NCI-H1694 treated with DMSO at 0.1 percent for 48 hours (cell line): ENCODE results near the gene PRKAB1.
"Not testable (repeated sequence)": the region's sequence is repeated elsewhere in the genome, so short reads cannot be mapped to it uniquely, and the experiment has no call there.

Experiments used
- DNase-seq: peaks from one replicate; lab custom pipeline; 2025; lab: John Stamatoyannopoulos, UW

Gene PRKAB1

GRCh38 chr12:119684711-119685369, 16.9 kb downstream of the PRKAB1 start:
- DNase-seq = no peak

GRCh38 chr12:119685375-119685774, 17.4 kb downstream of the PRKAB1 start:
- DNase-seq = no peak

GRCh38 chr12:119686355-119686754, 18.4 kb downstream of the PRKAB1 start:
- no peak for DNase-seq

GRCh38 chr12:119686776-119687175, 18.8 kb downstream of the PRKAB1 start:
- no peak for DNase-seq

GRCh38 chr12:119687406-119687805, 19.5 kb downstream of the PRKAB1 start:
- DNase-seq = no peak

DNA sequence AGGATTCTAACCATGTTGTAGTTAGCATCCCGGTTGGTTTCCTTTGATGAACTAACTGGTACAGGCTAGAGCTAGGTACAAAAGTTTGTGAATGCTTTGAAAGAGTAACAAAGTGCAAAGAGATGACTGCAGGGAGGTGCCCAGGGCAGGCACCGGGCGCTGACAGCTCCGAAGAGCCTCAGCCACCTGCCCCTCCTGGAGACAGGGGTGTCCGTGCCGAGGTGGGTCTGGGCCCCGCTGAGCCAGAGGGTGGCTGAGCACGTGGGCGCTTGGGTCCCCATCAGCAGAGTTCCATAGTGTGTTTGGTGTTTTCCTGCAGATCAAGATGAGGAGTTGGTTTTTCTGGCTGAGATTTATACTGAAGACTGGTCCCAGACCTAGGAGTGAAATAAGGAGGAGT, 19.9 kb downstream of the PRKAB1 start:
- no peak for DNase-seq

- DNase-seq = no peak
Observed at GRCh38 chr12:119689935-119690500, 22.1 kb downstream of the PRKAB1 start.

GRCh38 chr12:119691202-119691810, 23.4 kb downstream of the PRKAB1 start:
- DNase-seq = no peak

- peak; percentile 90 for DNase-seq
Observed at GRCh38 chr12:119692410-119692809, 24.5 kb downstream of the PRKAB1 start.

DNA sequence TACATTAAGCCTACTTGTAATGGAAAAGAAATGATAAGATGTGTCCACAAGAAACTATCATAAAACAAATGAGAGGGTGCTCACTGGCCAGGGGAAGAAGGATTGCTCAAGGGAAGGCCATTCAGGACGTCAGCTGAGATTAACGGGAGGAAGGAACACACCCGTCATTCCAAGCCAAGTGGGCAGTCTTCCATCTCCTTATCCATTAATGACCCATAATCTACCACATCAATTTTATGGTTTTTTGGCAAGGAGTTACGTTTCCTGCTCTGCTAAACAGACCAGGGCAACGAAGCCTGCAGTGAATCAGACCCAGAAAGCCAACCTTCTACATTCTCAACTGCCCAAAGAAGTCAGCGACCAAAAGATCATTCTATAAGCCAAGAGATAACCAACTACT, 25.1 kb downstream of the PRKAB1 start:
- no peak for DNase-seq

DNA sequence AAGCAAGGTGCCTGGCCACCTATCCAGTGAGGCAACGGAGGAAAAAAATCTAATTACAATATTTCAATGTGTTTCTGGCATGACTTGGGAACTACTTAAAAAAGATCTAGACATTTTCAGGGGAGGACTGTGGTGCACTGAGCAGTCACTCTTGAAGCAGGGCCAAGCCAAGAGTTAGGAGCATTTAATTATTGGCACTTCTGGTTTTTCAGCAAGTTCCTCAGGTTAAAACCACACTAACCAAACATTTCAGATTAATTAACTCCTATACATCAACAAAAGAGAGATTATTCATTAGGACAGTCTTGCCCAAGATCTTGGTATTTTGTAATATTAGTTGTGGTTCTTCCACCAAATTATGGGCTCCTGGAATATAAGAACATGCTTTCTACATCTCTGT, 25.6 kb downstream of the PRKAB1 start:
- no peak for DNase-seq

- no peak for DNase-seq
Observed at GRCh38 chr12:119694111-119694510, 26.2 kb downstream of the PRKAB1 start.

DNA sequence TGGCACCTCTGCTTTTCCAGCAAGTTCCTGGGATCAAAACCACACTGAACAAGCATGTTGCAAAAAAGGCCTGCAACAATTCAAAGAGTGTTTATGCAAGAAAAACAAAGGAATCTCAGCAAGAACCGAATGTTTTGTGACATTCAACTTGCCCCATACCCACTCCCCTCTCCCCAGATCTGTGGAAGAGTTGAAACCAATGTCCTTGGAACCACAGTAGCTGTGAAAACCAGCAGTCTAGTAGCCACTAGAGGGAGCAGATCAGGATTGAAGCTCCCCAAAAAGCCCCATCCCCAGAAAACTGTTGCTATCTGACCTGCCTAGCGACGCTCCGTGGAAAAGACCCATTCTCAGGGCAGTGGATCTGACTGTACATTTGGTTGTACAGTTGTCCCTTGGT, 27.1 kb downstream of the PRKAB1 start:
- DNase-seq = no peak

GRCh38 chr12:119696943-119697342, 29.0 kb downstream of the PRKAB1 start:
- no peak for DNase-seq

DNA sequence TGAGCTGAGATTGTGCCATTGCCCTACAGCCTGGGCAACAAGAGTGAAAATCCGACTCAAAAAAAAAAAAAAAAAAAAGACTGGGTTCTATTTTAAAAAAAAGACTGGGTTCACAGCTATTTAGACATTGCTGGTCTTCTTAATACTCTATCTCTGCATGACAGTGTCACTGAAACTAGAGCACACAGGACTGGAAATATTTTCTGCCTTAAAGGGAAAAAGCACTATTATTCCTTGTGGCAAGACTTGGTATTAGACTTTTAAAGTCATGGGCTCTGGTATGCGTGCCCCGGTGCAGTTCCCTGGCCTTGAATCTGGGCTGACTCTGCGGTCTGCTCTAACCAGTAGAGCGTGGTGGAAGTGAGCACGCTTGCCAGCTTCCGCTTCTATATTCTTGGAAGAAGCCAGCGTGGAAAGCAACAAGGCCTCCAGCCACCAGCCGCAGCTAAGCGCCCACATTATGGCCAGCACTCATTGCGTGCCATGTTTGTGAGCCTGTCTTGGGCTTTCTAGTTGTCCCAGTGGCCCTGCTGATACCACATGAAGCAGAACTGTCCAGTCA, 31.3 kb downstream of the PRKAB1 start:
- no peak for DNase-seq

GRCh38 chr12:119700078-119700477, 32.1 kb downstream of the PRKAB1 start:
- DNase-seq = no peak

DNA sequence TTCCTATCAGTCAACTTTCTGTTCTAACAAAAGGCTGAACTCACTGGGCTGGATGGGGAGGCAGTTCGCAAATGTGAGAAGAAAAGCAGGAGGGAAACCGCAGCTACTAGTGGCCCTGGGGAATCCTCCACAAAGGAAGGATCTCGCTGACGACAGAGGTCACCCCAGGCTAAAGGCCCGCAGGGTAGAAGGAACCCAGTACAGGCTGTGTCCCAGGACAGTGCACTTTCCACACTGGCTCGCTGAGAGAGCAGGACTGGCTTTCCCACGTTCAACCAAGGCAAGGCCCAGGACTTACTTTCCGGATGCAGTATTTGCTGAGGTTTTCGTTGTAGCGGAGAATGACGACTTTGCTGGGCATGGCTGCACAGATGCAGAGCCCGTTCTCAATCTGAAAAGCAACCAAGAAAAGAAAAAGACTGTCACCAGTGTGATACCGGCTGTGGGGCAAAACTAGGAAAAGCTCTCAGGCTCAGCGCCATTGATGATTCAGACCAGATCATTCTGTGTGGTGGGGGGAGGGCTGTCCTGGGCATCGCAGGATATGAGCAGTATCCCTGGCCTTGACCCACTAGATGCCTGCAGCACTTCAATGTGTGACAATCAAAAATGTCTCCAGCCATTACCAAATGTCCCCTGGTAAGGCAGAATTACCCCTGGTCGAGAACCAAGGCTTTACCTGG, 36.3 kb downstream of the PRKAB1 start:
- DNase-seq = no peak

DNA sequence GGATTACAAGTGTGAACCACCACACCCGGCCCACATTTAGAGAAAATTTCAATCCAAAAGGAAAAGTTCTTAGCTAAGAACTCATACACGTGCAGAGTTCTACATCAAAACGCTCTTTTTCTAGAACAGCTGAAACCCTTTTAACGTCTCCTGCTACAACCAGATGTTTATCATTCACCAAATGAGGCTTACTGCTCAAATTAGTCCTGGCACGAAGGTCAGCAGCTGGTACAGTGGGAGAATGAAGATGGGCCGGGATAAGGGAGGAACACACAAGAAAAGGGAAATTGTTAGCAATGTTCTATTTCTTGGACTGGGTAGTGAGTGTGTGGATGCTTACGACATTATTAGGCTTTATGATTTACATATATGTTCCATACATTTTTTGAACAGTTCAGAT, 37.2 kb downstream of the PRKAB1 start:
- DNase-seq = no peak

DNA sequence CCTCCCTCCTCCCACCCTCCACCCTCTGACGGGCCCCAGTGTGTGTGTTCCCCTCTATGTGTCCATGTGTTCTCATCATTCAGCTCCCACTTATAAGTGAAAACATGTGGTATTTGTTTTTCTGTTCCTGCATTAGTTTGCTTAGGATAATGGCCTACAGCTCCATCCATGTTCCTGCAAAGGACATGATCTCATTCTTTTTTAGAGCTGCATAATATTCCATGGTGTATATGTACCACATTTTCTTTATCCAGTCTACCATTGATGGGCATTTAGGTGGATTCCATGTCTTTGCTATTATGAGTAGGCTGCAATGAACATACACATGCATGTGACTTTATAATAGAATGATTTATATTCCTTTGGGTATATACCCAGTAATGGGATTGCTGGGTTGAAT, 38.5 kb downstream of the PRKAB1 start:
- not testable (repeated sequence) for DNase-seq

- no peak for DNase-seq
Observed at GRCh38 chr12:119710374-119710964, 42.5 kb downstream of the PRKAB1 start.

GRCh38 chr12:119710965-119711551, 43.1 kb downstream of the PRKAB1 start:
- DNase-seq = no peak

GRCh38 chr12:119711693-119712092, 43.8 kb downstream of the PRKAB1 start:
- no peak for DNase-seq
